HepG2 (cell line): ENCODE data around the gene SSC5D. TPM values are rescaled to one million over a fixed set of nuclear protein-coding genes. Genes with fewer than 3 reads are reported as not detected.

Experiments
- ATAC-seq: fragments of 200-7000 bp; cut with Tn5 transposase; 3 replicates; pipeline ENCODE4 v1.9.1; 2020; ENCODE audit warnings: mild to moderate bottlenecking, moderate library complexity
- BruUV-seq: library from RNA; stranded (reverse); fragments of 400-500 nt; replicated peaks from 2 replicates; lab custom pipeline; 2021; lab: Mats Ljungman, UMichigan
- CTCF ChIA-PET: fragments of 300-600 bp; formaldehyde crosslinking; extraction: SDS; loops from one replicate; lab custom pipeline; 2021; ENCODE audit warnings: low total read pairs, inconsistent platforms, low intra/inter-chr PET ratio; lab: Yijun Ruan, JAX
- POLR2A ChIA-PET: fragments of 350-600 bp; sonication (Branson Sonifier 250); formaldehyde crosslinking; loops from one replicate; lab custom pipeline; 2020; ENCODE audit warnings: antibody characterized with exemption, inconsistent platforms; lab: Yijun Ruan, JAX
- DNase-seq: peaks from one replicate; pipeline ENCODE4 v3.0.0-alpha.2; 2015; ENCODE audit warnings: low spot score
- FAIRE-seq: peaks from 3 replicates; lab custom pipeline; 2011; peaks lifted over from hg19 to GRCh38; lab: Jason Lieb, UNC
- H2AFZ ChIP-seq: one replicate; pipeline ENCODE4 v1.6.1; 2011; ENCODE audit warnings: low read length, inconsistent platforms
- H3K27ac ChIP-seq: fragments of 300-600 bp; 3 replicates; pipeline ENCODE4 v1.8.0; 2011; ENCODE audit warnings: mixed run types, mild to moderate bottlenecking, mixed read lengths, low read length, inconsistent platforms; ENCODE audit not compliant: insufficient read depth; ENCODE audit errors: extremely low read length
- H3K27me3 ChIP-seq, 2 experiments: fragments of 200-600 bp in 1 of 2; 2 replicates in 1 of 2; 3 replicates in 1 of 2; pipeline versions ENCODE4 v1.6.0 to v1.8.0; 2011; ENCODE audit warnings: low read length in 2 of 2, mild to moderate bottlenecking in 2 of 2, moderate library complexity in 2 of 2, inconsistent platforms in 1 of 2; ENCODE audit not compliant: insufficient read depth in 2 of 2, control insufficient read depth in 1 of 2
- H3K36me3 ChIP-seq, 2 experiments: fragments of 200-600 bp in 1 of 2; replicated peaks in 1 of 2; 2 replicates in 1 of 2; 3 replicates in 1 of 2; pipeline versions ENCODE4 v1.5.1 to v1.8.0; 2011; ENCODE audit warnings: low read length in 2 of 2, inconsistent platforms in 1 of 2; ENCODE audit not compliant: insufficient read depth in 2 of 2, control insufficient read depth in 1 of 2
- H3K4me1 ChIP-seq: 2 replicates; pipeline ENCODE4 v1.5.1; 2012; ENCODE audit warnings: low read length, inconsistent platforms; ENCODE audit not compliant: insufficient read depth
- H3K4me2 ChIP-seq: 2 replicates; pipeline ENCODE4 v1.6.0; 2011; ENCODE audit warnings: low read depth, low read length, inconsistent platforms
- H3K4me3 ChIP-seq, 3 experiments: fragments of 200-600 bp in 1 of 3; sonication (generic), shearing (Covaris generic) in 1 of 3; replicated peaks in 1 of 3; 2 replicates each; pipeline ENCODE4 v1.5.1; 2011 to 2016; ENCODE audit warnings: low read length in 3 of 3, inconsistent platforms in 2 of 3, low read depth in 2 of 3, mild to moderate bottlenecking in 2 of 3, control low read depth in 1 of 3, mixed read lengths in 1 of 3; ENCODE audit not compliant: insufficient read depth in 1 of 3
- H3K79me2 ChIP-seq: one replicate; pipeline ENCODE4 v1.6.1; 2011; ENCODE audit warnings: low read length, inconsistent platforms; ENCODE audit not compliant: insufficient read depth
- H3K9ac ChIP-seq: 2 replicates; pipeline ENCODE4 v1.6.0; 2011; ENCODE audit warnings: mild to moderate bottlenecking, low read depth, low read length, inconsistent platforms; ENCODE audit not compliant: insufficient read depth
- H3K9me3 ChIP-seq: 2 replicates; pipeline ENCODE4 v1.5.1; 2012; ENCODE audit warnings: mild to moderate bottlenecking, low read length
- H4K20me1 ChIP-seq: 2 replicates; pipeline ENCODE4 v1.6.0; 2011; ENCODE audit warnings: inconsistent platforms, mild to moderate bottlenecking, low read length, moderate library complexity; ENCODE audit not compliant: insufficient read depth
- CBFB ChIP-seq: sonication (generic); formaldehyde crosslinking; IDR thresholded peaks from 2 replicates; pipeline ENCODE4 v1.4.0; 2020; ENCODE audit warnings: missing genetic modification reagents
- MED13 ChIP-seq: sonication (generic); formaldehyde crosslinking; IDR thresholded peaks from 2 replicates; pipeline ENCODE4 v1.5.0; 2020; ENCODE audit warnings: missing genetic modification reagents
- MXI1 ChIP-seq: IDR thresholded peaks from 3 replicates; pipeline ENCODE4 v1.6.1; 2012; ENCODE audit warnings: low read depth, low read length, inconsistent platforms, borderline replicate concordance
- MZF1 ChIP-seq: sonication (generic); formaldehyde crosslinking; IDR thresholded peaks from 2 replicates; pipeline ENCODE4 v1.8.1; 2023; ENCODE audit warnings: mild to moderate bottlenecking, missing genetic modification reagents, borderline replicate concordance
- NCOA2 ChIP-seq: sonication (generic); formaldehyde crosslinking; IDR thresholded peaks from 2 replicates; pipeline ENCODE4 v1.8.0; 2022; ENCODE audit warnings: inconsistent platforms
- NFE2L1 ChIP-seq: sonication (generic); formaldehyde crosslinking; IDR thresholded peaks from 2 replicates; pipeline ENCODE4 v1.4.0; 2020; ENCODE audit warnings: missing genetic modification reagents, mild to moderate bottlenecking, borderline replicate concordance
- PCBP2 ChIP-seq: fragments of 200-400 bp; formaldehyde crosslinking; optimal IDR thresholded peaks from 2 replicates; pipeline ENCODE3; 2018; ENCODE audit warnings: low read length, low read depth; ENCODE audit not compliant: poor library complexity, severe bottlenecking
- RNF2 ChIP-seq: fragments of 450-650 bp; conservative IDR thresholded peaks from 2 replicates; pipeline ENCODE4 v1.6.1; 2016; ENCODE audit warnings: low read depth
- STAT5B ChIP-seq: sonication (generic); formaldehyde crosslinking; IDR thresholded peaks from 2 replicates; pipeline ENCODE4 v1.4.0; 2020; ENCODE audit warnings: missing genetic modification reagents
- ZFP1 ChIP-seq: IDR thresholded peaks from 2 replicates; pipeline ENCODE4 v1.6.1; 2016
- ZNF205 ChIP-seq: IDR thresholded peaks from 2 replicates; pipeline ENCODE4 v1.6.1; 2018; ENCODE audit warnings: missing biosample characterization, missing genetic modification reagents
- ZSCAN20 ChIP-seq: sonication (generic); formaldehyde crosslinking; IDR thresholded peaks from 2 replicates; pipeline ENCODE4 v1.4.0; 2020; ENCODE audit warnings: missing genetic modification reagents, mild to moderate bottlenecking, borderline replicate concordance
- WGBS: methylation state at CpG from one replicate; pipeline ENCODE4 v1.1.6; 2017; ENCODE audit warnings: low lambda C conversion rate; 5-methylcytosine and 5-hydroxymethylcytosine counted together
- in situ Hi-C: cut with HindIII; loops from 2 replicates; pipeline ENCODE4 v1.10.0; 2017; ENCODE audit warnings: low pct_unique_long_range_greater_than_20kb; ENCODE audit not compliant: extremely low pct_ligation_motif_present
- intact Hi-C: fragments of 100-400 bp; cut with micrococcal nuclease; formaldehyde crosslinking; loops from one replicate; pipeline ENCODE4 v1.10.0; 2022; ENCODE audit not compliant: unreplicated experiment
- polyA plus RNA-seq, 8 experiments: library from polyadenylated mRNA; depleted of rRNA in 3 of 8; stranded (reverse) in 7 of 8; unstranded in 1 of 8; fragments of >200 nt; fragmentation: Illumina TruSeq in 4 of 8; extraction: Trizol in 4 of 8; gene quantifications; 2 replicates each; pipeline versions ENCODE4 v1.2.1 to v1.2.3, GENCODE V29; 2011 to 2016; ENCODE audit warnings: low read depth in 4 of 8, missing spikeins in 1 of 8, mixed read lengths in 1 of 8; ENCODE audit not compliant: insufficient read depth in 1 of 8
- total RNA-seq, 5 experiments: library from RNA; depleted of rRNA; stranded (reverse); fragments of >200 nt; fragmentation: Illumina TruSeq; extraction: Trizol; gene quantifications; 2 replicates each; pipeline ENCODE4 v1.2.3, GENCODE V29; 2016; ENCODE audit warnings: low read depth in 1 of 5
- TF ChIP-seq, protein P1 (sequence below): sonication (generic); formaldehyde crosslinking; IDR thresholded peaks from 2 replicates; pipeline ENCODE4 v1.9.0; 2021; ENCODE audit warnings: missing genetic modification reagents, borderline replicate concordance
- TF ChIP-seq, protein P2 (sequence below): sonication (generic); formaldehyde crosslinking; IDR thresholded peaks from 2 replicates; pipeline ENCODE4 v1.5.0; 2020; ENCODE audit warnings: missing genetic modification reagents
- TF ChIP-seq, protein P3 (sequence below): sonication (generic); formaldehyde crosslinking; IDR thresholded peaks from 2 replicates; pipeline ENCODE4 v1.4.0; 2020; ENCODE audit warnings: missing genetic modification reagents, mild to moderate bottlenecking, borderline replicate concordance
- TF ChIP-seq, protein P4 (sequence below): IDR thresholded peaks from 2 replicates; pipeline ENCODE4 v1.6.1; 2016; ENCODE audit warnings: missing biosample characterization, missing genetic modification reagents, low read depth

SSC5D gene
- total and polyA plus RNA-seq, 2 of the 13 experiments (the other 11 are each of a cell fraction or from before 2014, with no cell fraction given), result not detected

DNA sequence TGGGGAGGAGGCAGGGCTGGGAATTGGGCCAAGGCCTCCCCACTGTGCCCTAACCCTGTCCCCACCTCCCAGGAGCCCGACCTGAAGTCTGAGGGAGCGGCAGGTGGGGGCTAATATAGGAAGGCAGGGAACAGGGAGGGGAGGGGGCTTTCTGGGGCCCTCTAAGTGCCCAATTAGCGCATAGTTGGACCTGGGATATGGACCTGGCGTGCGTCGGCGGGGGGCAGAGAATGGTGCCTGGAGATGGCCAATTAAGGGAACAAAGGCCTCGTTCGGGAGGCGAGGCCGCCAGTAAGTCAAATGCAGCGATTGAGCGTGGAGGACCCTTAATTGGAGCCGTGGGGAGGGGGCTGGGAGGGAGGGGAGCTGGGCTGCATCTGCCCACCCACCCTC is 23.6 kb upstream of the SSC5D start, which contains the start of gene C19orf85:
TSS of gene C19orf85 (minus strand) at position 90 of the 393 bp plus-strand sequence. CDS start 197 bp downstream, outside the sequence.
- Histone ChIP-seq H3K27me3 (no peaks in the 10 kb centered on the region; a peak in 1 of 5 replicates), H3K4me1 (peaks cover 64% of the 10 kb centered on the region), H4K20me1 (no peaks in the 10 kb centered on the region), H3K9me3 (no peaks in the 10 kb centered on the region), H3K36me3 (no peaks in the 10 kb centered on the region), H3K9ac (no peak within 1 kb of the TSS)
- POLR2A ChIA-PET, result no interaction called here
- FAIRE-seq, result no peak
- no peak for DNase-seq
- TF ChIP-seq, protein P1, sequence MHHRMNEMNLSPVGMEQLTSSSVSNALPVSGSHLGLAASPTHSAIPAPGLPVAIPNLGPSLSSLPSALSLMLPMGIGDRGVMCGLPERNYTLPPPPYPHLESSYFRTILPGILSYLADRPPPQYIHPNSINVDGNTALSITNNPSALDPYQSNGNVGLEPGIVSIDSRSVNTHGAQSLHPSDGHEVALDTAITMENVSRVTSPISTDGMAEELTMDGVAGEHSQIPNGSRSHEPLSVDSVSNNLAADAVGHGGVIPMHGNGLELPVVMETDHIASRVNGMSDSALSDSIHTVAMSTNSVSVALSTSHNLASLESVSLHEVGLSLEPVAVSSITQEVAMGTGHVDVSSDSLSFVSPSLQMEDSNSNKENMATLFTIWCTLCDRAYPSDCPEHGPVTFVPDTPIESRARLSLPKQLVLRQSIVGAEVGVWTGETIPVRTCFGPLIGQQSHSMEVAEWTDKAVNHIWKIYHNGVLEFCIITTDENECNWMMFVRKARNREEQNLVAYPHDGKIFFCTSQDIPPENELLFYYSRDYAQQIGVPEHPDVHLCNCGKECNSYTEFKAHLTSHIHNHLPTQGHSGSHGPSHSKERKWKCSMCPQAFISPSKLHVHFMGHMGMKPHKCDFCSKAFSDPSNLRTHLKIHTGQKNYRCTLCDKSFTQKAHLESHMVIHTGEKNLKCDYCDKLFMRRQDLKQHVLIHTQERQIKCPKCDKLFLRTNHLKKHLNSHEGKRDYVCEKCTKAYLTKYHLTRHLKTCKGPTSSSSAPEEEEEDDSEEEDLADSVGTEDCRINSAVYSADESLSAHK (CRISPR knock-in tag), result no peak
- TF ChIP-seq MXI1 (no peak), MED13 (CRISPR knock-in tag) (no peak), PCBP2 (no peak), ZNF205 (CRISPR knock-in tag) (no peak), STAT5B (CRISPR knock-in tag) (no peak), ZSCAN20 (CRISPR knock-in tag) (no peak), NCOA2 (CRISPR knock-in tag) (no peak), CBFB (no peak), ZFP1 (CRISPR knock-in tag) (no peak), NFE2L1 (CRISPR knock-in tag) (no peak), MZF1 (CRISPR knock-in tag) (no peak), RNF2 (no peak)
- TF ChIP-seq, protein P2, sequence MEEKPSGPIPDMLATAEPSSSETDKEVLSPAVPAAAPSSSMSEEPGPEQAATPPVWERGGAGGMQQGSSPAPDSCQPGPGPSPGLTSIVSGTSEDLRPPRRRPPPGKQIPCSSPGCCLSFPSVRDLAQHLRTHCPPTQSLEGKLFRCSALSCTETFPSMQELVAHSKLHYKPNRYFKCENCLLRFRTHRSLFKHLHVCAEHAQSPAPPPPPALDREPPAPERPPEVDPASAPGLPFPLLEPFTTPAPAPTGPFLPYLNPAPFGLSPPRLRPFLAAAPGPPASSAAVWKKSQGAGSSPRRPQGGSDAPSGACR (CRISPR knock-in tag), result no peak
- TF ChIP-seq, protein P3, sequence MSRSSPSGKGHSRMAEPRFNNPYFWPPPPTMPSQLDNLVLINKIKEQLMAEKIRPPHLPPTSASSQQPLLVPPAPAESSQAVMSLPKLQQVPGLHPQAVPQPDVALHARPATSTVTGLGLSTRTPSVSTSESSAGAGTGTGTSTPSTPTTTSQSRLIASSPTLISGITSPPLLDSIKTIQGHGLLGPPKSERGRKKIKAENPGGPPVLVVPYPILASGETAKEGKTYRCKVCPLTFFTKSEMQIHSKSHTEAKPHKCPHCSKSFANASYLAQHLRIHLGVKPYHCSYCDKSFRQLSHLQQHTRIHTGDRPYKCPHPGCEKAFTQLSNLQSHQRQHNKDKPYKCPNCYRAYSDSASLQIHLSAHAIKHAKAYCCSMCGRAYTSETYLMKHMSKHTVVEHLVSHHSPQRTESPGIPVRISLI (CRISPR knock-in tag), result no peak
- TF ChIP-seq, protein P4, sequence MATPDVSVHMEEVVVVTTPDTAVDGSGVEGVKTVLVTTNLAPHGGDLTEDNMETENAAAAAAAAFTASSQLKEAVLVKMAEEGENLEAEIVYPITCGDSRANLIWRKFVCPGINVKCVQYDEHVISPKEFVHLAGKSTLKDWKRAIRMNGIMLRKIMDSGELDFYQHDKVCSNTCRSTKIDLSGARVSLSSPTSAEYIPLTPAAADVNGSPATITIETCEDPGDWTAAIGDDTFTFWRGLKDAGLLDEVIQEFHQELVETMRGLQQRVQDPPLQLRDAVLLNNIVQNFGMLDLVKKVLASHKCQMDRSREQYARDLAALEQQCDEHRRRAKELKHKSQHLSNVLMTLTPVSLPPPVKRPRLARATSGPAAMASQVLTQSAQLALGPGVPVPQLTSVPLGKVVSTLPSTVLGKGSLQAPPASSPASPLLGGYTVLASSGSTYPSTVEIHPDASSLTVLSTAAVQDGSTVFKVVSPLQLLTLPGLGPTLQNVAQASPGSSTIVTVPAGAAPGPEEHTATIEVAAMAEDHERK (CRISPR knock-in tag), result no peak
- TF ChIP-seq, all 625 proteins: peak for 0
- WGBS, result 39% methylated on average over 11 of the region's 14 CpGs
- H3K4me3 ChIP-seq, result no peak within 1 kb of the TSS; a peak in 1 of 6 replicates
- CTCF ChIA-PET, result no interaction called here
- in situ Hi-C loops (no loop called here), intact Hi-C loops (no loop called here)
- H3K79me2 ChIP-seq, result peaks cover 6% of the 10 kb centered on the region
- no TSS peak for BruUV-seq
- H3K27ac ChIP-seq, result no peak within 1 kb of the TSS
- H2AFZ ChIP-seq, result no peak within 1 kb of the TSS
- no peak for ATAC-seq
- H3K4me2 ChIP-seq, result peak within 1 kb of the TSS; percentile 39; the same call in 1 of the 2 replicates
